Stomach (tissue), 9 donors: ENCODE data around the gene MRPL30. TPM values are rescaled to one million over a fixed set of nuclear protein-coding genes. Genes with fewer than 3 reads are reported as not detected.

Source experiments
- DNase-seq, 2 donors: peaks; one replicate each; pipeline versions ENCODE4 v3.0.0 to v3.0.0-alpha.2; 2013 to 2019
- H3K27ac ChIP-seq, 5 donors: fragments of 200-600 bp in 4 of 5; sonication (generic) in 4 of 5; one replicate each; pipeline ENCODE4 v1.5.1; 2013 to 2019; ENCODE audit warnings: mild to moderate bottlenecking in 1 of 5, moderate library complexity in 1 of 5
- H3K27me3 ChIP-seq, 3 donors: fragments of 200-600 bp; sonication (generic); one replicate each; pipeline ENCODE4 v1.5.1; 2017 to 2019; ENCODE audit warnings: mixed run types in 1 of 3
- H3K36me3 ChIP-seq, 4 donors: fragments of 200-600 bp; sonication (generic); 1 replicate in 3 of 4; 2 replicates in 1 of 4; pipeline ENCODE4 v1.5.1; 2016 to 2019
- H3K4me1 ChIP-seq, 4 donors: fragments of 200-600 bp; sonication (generic); one replicate each; pipeline ENCODE4 v1.5.1; 2016 to 2019
- H3K4me3 ChIP-seq, 4 donors: fragments of 200-600 bp; sonication (generic) in 3 of 4; one replicate each; pipeline ENCODE4 v1.5.1; 2016 to 2019; ENCODE audit warnings: mild to moderate bottlenecking in 1 of 4
- H3K9me3 ChIP-seq, 4 donors: fragments of 200-600 bp; sonication (generic); one replicate each; pipeline ENCODE4 v1.5.1; 2016 to 2019
- EP300 ChIP-seq: sonication (generic); formaldehyde crosslinking; IDR thresholded peaks from one replicate; pipeline ENCODE4 v1.6.1; 2017; ENCODE audit warnings: antibody characterized with exemption
- POLR2A ChIP-seq, 4 donors: fragments of 450-650 bp; IDR thresholded peaks; one replicate each; pipeline ENCODE4 v1.6.1; 2016; ENCODE audit warnings: antibody characterized with exemption in 4 of 4, control low read depth in 2 of 4, mild to moderate bottlenecking in 1 of 4, moderate library complexity in 1 of 4
- POLR2AphosphoS5 ChIP-seq, 3 donors: sonication (generic); formaldehyde crosslinking; IDR thresholded peaks; one replicate each; pipeline ENCODE4 v1.6.1; 2016; ENCODE audit warnings: antibody characterized with exemption in 3 of 3
- WGBS, 5 donors: extraction: QIAGEN DNeasy Blood & Tissue Kit in 3 of 5; methylation state at CpG; one replicate each; pipeline versions ENCODE4 v1.1.5 to v1.1.7; 2013 to 2018; 5-methylcytosine and 5-hydroxymethylcytosine counted together
- intact Hi-C: fragments of 100-400 bp; cut with DNase I; formaldehyde crosslinking; loops from one replicate; pipeline ENCODE4 v1.15.1; 2023; ENCODE audit warnings: low total_unique reads
- polyA plus RNA-seq, 3 donors: library from polyadenylated mRNA; stranded (reverse); fragments of 200-250 nt; gene quantifications; one replicate each; pipeline ENCODE4 v1.2.3, GENCODE V29; 2013
- small RNA-seq, 4 donors: library from RNA; depleted of rRNA; stranded (forward); fragments of <200 nt; gene quantifications; one replicate each; pipeline ENCODE3, GENCODE V24; 2016
- total RNA-seq, 5 donors: library from RNA; depleted of rRNA; stranded (reverse); fragments of >200 nt; gene quantifications; one replicate each; pipeline versions ENCODE4 v1.1.0 to v1.2.3, GENCODE V29; 2014 to 2016
- TF ChIP-seq, protein P1 (sequence below), 7 experiments: fragments of 450-650 bp in 4 of 7; fragments of 200-600 bp in 3 of 7; sonication (generic) in 3 of 7; IDR thresholded peaks; one replicate each; pipeline ENCODE4 v1.5.1; 2016 to 2019; ENCODE audit warnings: antibody characterized with exemption in 7 of 7, control low read depth in 2 of 7, mild to moderate bottlenecking in 1 of 7
- donor health status: healthy with polysubstance abuse.
- donor health status: Bipolar disorder and iron deficiency.
- donor health status: healthy.

MRPL30 gene
- total and polyA plus RNA-seq, 8 donors = 1.4 to 97.4 (median 23.1) TPM

DNA sequence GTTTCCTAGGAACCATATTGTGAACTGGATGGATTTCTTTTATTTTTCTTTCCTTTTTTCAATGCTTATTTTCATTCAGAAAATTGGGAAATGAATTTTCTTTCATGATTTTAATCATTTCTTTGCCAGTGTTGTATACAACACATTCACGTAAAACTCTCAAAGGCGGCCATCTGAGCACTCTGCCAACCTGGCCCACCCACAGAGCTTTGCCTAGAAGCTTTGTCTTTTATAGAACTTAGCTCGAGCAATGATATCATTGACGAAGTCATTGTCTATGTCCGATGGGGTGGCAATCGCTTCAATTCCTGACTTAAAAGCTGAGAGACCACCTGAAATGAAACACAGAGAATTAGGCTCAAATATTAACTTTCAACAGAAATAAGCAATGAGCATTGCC lies 61.2 kb downstream of the MRPL30 start:
- Histone ChIP-seq H3K4me1 (peaks cover 0 to 13% (median 3%) of the 10 kb centered on the region in 4 donors), H3K9me3 (no peaks in the 10 kb centered on the region), H3K36me3 (no peaks in the 10 kb centered on the region), H3K4me3 (no peak overlapping the region), H3K27me3 (no peaks in the 10 kb centered on the region), H3K27ac (no peak overlapping the region)
- TF ChIP-seq POLR2AphosphoS5 (IDR thresholded peaks at IDR 0.05) (no peak), EP300 (no peak), POLR2A (IDR thresholded peaks at IDR 0.05) (no peak)
- TF ChIP-seq, protein P1, sequence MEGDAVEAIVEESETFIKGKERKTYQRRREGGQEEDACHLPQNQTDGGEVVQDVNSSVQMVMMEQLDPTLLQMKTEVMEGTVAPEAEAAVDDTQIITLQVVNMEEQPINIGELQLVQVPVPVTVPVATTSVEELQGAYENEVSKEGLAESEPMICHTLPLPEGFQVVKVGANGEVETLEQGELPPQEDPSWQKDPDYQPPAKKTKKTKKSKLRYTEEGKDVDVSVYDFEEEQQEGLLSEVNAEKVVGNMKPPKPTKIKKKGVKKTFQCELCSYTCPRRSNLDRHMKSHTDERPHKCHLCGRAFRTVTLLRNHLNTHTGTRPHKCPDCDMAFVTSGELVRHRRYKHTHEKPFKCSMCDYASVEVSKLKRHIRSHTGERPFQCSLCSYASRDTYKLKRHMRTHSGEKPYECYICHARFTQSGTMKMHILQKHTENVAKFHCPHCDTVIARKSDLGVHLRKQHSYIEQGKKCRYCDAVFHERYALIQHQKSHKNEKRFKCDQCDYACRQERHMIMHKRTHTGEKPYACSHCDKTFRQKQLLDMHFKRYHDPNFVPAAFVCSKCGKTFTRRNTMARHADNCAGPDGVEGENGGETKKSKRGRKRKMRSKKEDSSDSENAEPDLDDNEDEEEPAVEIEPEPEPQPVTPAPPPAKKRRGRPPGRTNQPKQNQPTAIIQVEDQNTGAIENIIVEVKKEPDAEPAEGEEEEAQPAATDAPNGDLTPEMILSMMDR (IDR thresholded peaks at IDR 0.05) = no peak
- 78 to 89% (median 83%) methylated on average over 6 of the region's 6 CpGs for WGBS, 5 donors
- intact Hi-C loops = no loop called here
- DNase-seq = no peak

Small RNA genes lying within 50 kb of the gene (small RNA-seq; reads per million reads assigned to genes)
- gene AC092587.1 = 0 reads per million in 4 donors

Other genes starting within 250 kb of the MRPL30 start
- gene CRACDL, start 245.0 kb upstream of the MRPL30 start, total RNA-seq = 100 to 1,000 TPM in 1 of 5 donors, 10 to 100 TPM in 2, 1 to 10 TPM in 2; 6.2 to 205 (median 24.3) TPM
- gene CRACDL, start 245.0 kb upstream of the MRPL30 start, polyA plus RNA-seq = 1 to 10 TPM; 5.4 to 5.8 (median 5.5) TPM
- 1 to 10 TPM in 3 of 5 donors, not detected in 2; 1.8 to 5.9 (median 5.1) TPM for gene C2orf15, start 39.5 kb upstream of the MRPL30 start, total RNA-seq
- 1 to 10 TPM; 1.5 to 3.4 (median 2.4) TPM for gene C2orf15, start 39.5 kb upstream of the MRPL30 start, polyA plus RNA-seq
- 10 to 100 TPM in 3 of 5 donors, 1 to 10 TPM in 2; 3.8 to 19.3 (median 10.3) TPM for gene TSGA10, start 26.2 kb upstream of the MRPL30 start, total RNA-seq
- 1 to 10 TPM; 1.3 to 5.8 (median 1.8) TPM for gene TSGA10, start 26.2 kb upstream of the MRPL30 start, polyA plus RNA-seq
- gene LIPT1, start 26.2 kb upstream of the MRPL30 start, total RNA-seq = 10 to 100 TPM in 3 of 5 donors, 1 to 10 TPM in 2; 4.5 to 31.7 (median 11.0) TPM
- 10 to 100 TPM in 2 of 3 donors, 1 to 10 TPM in 1; 8.0 to 12.7 (median 11.5) TPM for gene LIPT1, start 26.2 kb upstream of the MRPL30 start, polyA plus RNA-seq
- gene MITD1, start 126 bp upstream of the MRPL30 start, total RNA-seq = 100 to 1,000 TPM in 1 of 5 donors, 10 to 100 TPM in 3, 1 to 10 TPM in 1; 2.0 to 132 (median 37.9) TPM
- gene MITD1, start 126 bp upstream of the MRPL30 start, polyA plus RNA-seq = 10 to 100 TPM; 22.4 to 48.8 (median 29.0) TPM
- gene LYG2, start 74.5 kb downstream of the MRPL30 start, total RNA-seq = under 1 TPM in 1 of 5 donors, not detected in 4; 0.92 TPM
- not detected for gene LYG2, start 74.5 kb downstream of the MRPL30 start, polyA plus RNA-seq
- 10 to 100 TPM in 1 of 5 donors, 1 to 10 TPM in 2, not detected in 2; 1.1 to 16.4 (median 2.6) TPM for gene LYG1, start 120.0 kb downstream of the MRPL30 start, total RNA-seq
- 1 to 10 TPM in 1 of 3 donors, under 1 TPM in 1, not detected in 1; 1.00 to 3.7 TPM for gene LYG1, start 120.0 kb downstream of the MRPL30 start, polyA plus RNA-seq
- 10 to 100 TPM; 10.7 to 73.2 (median 22.2) TPM for gene TXNDC9, start 155.1 kb downstream of the MRPL30 start, total RNA-seq
- gene TXNDC9, start 155.1 kb downstream of the MRPL30 start, polyA plus RNA-seq = 10 to 100 TPM; 13.9 to 39.3 (median 31.9) TPM
- 100 to 1,000 TPM in 1 of 5 donors, 10 to 100 TPM in 4; 22.3 to 518 (median 51.2) TPM for gene EIF5B, start 156.2 kb downstream of the MRPL30 start, total RNA-seq
- gene EIF5B, start 156.2 kb downstream of the MRPL30 start, polyA plus RNA-seq = 100 to 1,000 TPM in 1 of 3 donors, 10 to 100 TPM in 2; 28.5 to 162 (median 39.0) TPM